Measurements from ENCODE around the gene IFT27. TPM values are rescaled to one million over a fixed set of nuclear protein-coding genes. Genes with fewer than 3 reads are reported as not detected.

The IFT27 gene
- total RNA-seq, 1 experiment from 2014 or later: 74.2 TPM

DNA sequence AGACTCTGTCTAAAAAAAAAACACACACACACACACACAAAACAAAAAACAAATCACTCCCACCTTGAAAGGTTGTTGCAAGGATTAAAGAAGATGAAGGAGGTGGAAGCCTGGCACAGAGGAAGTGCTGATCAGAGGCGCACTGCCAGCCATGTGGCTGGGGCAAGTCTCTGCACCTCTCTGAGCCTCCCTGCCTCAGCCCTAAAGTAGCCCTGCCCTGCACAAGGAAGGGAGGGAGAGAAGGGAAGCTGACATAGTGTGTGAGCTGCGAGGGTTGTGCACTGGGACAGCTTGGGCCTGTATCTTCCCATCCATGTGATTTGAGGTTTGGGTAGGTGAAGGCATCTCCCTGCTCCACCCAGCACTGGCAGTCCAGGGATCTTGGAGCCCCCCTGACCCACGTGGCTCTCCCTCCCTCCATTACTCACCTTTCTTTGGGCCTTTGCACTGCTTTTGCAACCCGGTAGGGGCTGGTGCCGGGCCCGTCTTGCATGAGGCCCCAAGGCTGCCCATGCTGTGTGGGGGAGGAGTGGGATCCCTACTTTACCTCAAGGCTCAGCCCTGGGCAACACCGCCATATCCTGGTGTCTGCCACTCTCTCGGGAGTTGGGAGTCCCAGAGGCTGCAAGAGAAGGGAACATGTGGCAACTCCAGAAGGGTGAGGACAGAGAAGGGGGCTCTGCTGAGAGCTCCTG lies 30.5 kb downstream of the IFT27 start:
- H3K79me2 ChIP-seq (ENCODE audit: low read depth): no peaks in the 10 kb centered on the region
- POLR2A ChIA-PET (ENCODE audit: unreplicated experiment): no interaction called here

DNA sequence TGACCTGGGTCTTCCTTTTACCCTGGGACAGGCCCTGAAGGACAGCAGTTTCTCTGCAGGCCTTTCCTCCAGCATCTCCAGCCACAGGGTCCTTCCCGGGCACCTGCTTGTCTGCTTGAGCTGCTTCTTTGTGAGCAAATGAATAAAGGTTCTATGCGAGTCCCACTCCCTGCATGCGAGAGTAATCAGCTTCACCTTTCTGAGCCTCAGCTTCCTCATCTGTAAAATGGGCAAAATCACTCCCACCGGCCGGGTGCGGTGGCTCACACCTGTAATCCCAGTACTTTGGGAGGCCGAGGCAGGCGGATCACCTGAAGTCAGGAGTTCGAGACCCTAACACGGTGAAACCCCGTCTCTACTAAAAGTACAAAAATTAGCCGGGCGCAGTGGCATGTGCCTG lies 31.1 kb downstream of the IFT27 start:
- BruUV-seq (replicated peaks): no TSS peak
- H3K4me2 ChIP-seq: no peak overlapping the region
- ChIA-PET CTCF (no interaction called here), POLR2A (ENCODE audit: unreplicated experiment) (no interaction called here)
- no peak for DNase-seq
- peaks cover 36% of the 10 kb centered on the region for H3K27me3 ChIP-seq (ENCODE audit: insufficient read depth, low read depth)
- no peaks in the 10 kb centered on the region for H4K20me1 ChIP-seq (ENCODE audit: insufficient read depth)
- H3K4me1 ChIP-seq (replicated peaks; ENCODE audit: insufficient read depth): no peaks in the 10 kb centered on the region
- H3K9me3 ChIP-seq (ENCODE audit: insufficient read depth, low read depth): no peaks in the 10 kb centered on the region
- intact Hi-C loops (cut with micrococcal nuclease; ENCODE audit: unreplicated experiment): no loop called here
- no peaks in the 10 kb centered on the region for H3F3A ChIP-seq (ENCODE audit: insufficient read depth, low read depth)
- no peaks in the 10 kb centered on the region for H3K9me2 ChIP-seq (ENCODE audit: insufficient read depth)
- TF ChIP-seq, protein P1, sequence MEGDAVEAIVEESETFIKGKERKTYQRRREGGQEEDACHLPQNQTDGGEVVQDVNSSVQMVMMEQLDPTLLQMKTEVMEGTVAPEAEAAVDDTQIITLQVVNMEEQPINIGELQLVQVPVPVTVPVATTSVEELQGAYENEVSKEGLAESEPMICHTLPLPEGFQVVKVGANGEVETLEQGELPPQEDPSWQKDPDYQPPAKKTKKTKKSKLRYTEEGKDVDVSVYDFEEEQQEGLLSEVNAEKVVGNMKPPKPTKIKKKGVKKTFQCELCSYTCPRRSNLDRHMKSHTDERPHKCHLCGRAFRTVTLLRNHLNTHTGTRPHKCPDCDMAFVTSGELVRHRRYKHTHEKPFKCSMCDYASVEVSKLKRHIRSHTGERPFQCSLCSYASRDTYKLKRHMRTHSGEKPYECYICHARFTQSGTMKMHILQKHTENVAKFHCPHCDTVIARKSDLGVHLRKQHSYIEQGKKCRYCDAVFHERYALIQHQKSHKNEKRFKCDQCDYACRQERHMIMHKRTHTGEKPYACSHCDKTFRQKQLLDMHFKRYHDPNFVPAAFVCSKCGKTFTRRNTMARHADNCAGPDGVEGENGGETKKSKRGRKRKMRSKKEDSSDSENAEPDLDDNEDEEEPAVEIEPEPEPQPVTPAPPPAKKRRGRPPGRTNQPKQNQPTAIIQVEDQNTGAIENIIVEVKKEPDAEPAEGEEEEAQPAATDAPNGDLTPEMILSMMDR (conservative IDR thresholded peaks at IDR 0.05): no peak
- TF ChIP-seq EZH2 (IDR thresholded peaks at IDR 0.05; ENCODE audit: low read depth): no peak
- H3K27ac ChIP-seq: no peak overlapping the region
- H3K79me2 ChIP-seq (ENCODE audit: low read depth): no peaks in the 10 kb centered on the region
- H3K4me3 ChIP-seq: no peak overlapping the region
- H2AFZ ChIP-seq: no peak overlapping the region
- no peaks in the 10 kb centered on the region for H3K36me3 ChIP-seq (ENCODE audit: low read depth)

More for the DNA sequence above, 30.5 kb downstream of the IFT27 start:
- CTCF ChIA-PET: no interaction called here
- Histone ChIP-seq H3K9me2 (ENCODE audit: insufficient read depth) (no peaks in the 10 kb centered on the region), H3K9me3 (ENCODE audit: insufficient read depth, low read depth) (no peaks in the 10 kb centered on the region), H3K27ac (no peak overlapping the region), H3K36me3 (ENCODE audit: low read depth) (no peaks in the 10 kb centered on the region), H3F3A (ENCODE audit: insufficient read depth, low read depth) (no peaks in the 10 kb centered on the region), H3K4me1 (replicated peaks; ENCODE audit: insufficient read depth) (no peaks in the 10 kb centered on the region), H2AFZ (no peak overlapping the region), H3K4me3 (no peak overlapping the region), H3K4me2 (no peak overlapping the region), H3K27me3 (ENCODE audit: insufficient read depth, low read depth) (peaks cover 30% of the 10 kb centered on the region), H4K20me1 (ENCODE audit: insufficient read depth) (no peaks in the 10 kb centered on the region)
- intact Hi-C loops (cut with micrococcal nuclease; ENCODE audit: unreplicated experiment): no loop called here
- BruUV-seq (replicated peaks): no TSS peak
- no peak for DNase-seq
- TF ChIP-seq, protein P1 (conservative IDR thresholded peaks at IDR 0.05): no peak
- TF ChIP-seq EZH2 (IDR thresholded peaks at IDR 0.05; ENCODE audit: low read depth): no peak

DNA sequence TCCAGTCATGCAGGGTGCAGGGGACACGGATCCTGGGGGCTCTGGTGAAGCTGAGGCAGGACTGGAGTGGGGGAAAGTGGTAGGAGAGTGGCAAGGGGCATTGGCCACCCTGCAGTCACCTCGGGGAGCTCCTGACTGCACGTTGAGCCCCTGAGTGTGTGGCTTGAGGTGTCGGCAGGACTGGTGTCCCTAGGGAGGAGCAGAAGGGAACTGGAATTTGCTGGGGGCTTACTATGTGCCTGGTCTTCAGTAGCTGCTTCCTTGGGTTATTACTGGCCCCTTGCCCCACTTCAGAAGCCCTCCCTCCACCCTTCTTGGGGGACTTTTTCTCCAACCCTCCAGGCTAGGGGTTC lies 31.5 kb downstream of the IFT27 start:
- BruUV-seq (replicated peaks): no TSS peak
- POLR2A ChIA-PET (ENCODE audit: unreplicated experiment): interaction anchor here (0.6 kb wide), 1 partner anchor 768 kb away, joined by 3 read pairs; no protein-coding TSS in a partner anchor

More for the DNA sequence above, 31.5 kb downstream of the IFT27 start:
- H3K9me2 ChIP-seq (ENCODE audit: insufficient read depth): no peaks in the 10 kb centered on the region
- no peaks in the 10 kb centered on the region for H3K36me3 ChIP-seq (ENCODE audit: low read depth)
- H3F3A ChIP-seq (ENCODE audit: insufficient read depth, low read depth): no peaks in the 10 kb centered on the region
- intact Hi-C loops (cut with micrococcal nuclease; ENCODE audit: unreplicated experiment): no loop called here
- no peaks in the 10 kb centered on the region for H4K20me1 ChIP-seq (ENCODE audit: insufficient read depth)
- peaks cover 40% of the 10 kb centered on the region for H3K27me3 ChIP-seq (ENCODE audit: insufficient read depth, low read depth)
- no peak overlapping the region for H3K4me3 ChIP-seq
- DNase-seq: no peak
- TF ChIP-seq, protein P1 (conservative IDR thresholded peaks at IDR 0.05): no peak
- TF ChIP-seq EZH2 (IDR thresholded peaks at IDR 0.05; ENCODE audit: low read depth): no peak
- no peaks in the 10 kb centered on the region for H3K4me1 ChIP-seq (replicated peaks; ENCODE audit: insufficient read depth)
- no peaks in the 10 kb centered on the region for H3K79me2 ChIP-seq (ENCODE audit: low read depth)
- no peak overlapping the region for H3K27ac ChIP-seq
- no peaks in the 10 kb centered on the region for H3K9me3 ChIP-seq (ENCODE audit: insufficient read depth, low read depth)
- CTCF ChIA-PET: no interaction called here
- no peak overlapping the region for H2AFZ ChIP-seq
- no peak overlapping the region for H3K4me2 ChIP-seq
